NT2/D1 (cell line): ENCODE data around the gene GIPC2.
"Not testable (repeated sequence)": the region's sequence is repeated elsewhere in the genome, so short reads cannot be mapped to it uniquely, and the experiment has no call there.

ENCODE experiments used
- DNase-seq: peaks from one replicate; pipeline ENCODE4 v3.0.0-alpha.2; 2011; ENCODE audit warnings: low read depth, low spot score
- H3K27me3 ChIP-seq: 2 replicates; pipeline ENCODE4 v1.6.0; 2011; ENCODE audit warnings: mild to moderate bottlenecking; ENCODE audit not compliant: insufficient read length, insufficient read depth
- H3K36me3 ChIP-seq: 2 replicates; pipeline ENCODE4 v1.6.1; 2011; ENCODE audit warnings: mild to moderate bottlenecking, low read length, mixed read lengths; ENCODE audit not compliant: insufficient read depth, insufficient read length
- H3K4me1 ChIP-seq: 2 replicates; pipeline ENCODE4 v1.5.1; 2011; ENCODE audit not compliant: insufficient read depth, insufficient read length
- H3K4me3 ChIP-seq: 2 replicates; pipeline ENCODE4 v1.5.1; 2011; ENCODE audit warnings: low read depth; ENCODE audit not compliant: insufficient read length
- H3K9ac ChIP-seq: 2 replicates; pipeline ENCODE4 v1.6.0; 2011; ENCODE audit warnings: low read depth; ENCODE audit not compliant: insufficient read length
- H3K9me3 ChIP-seq: 2 replicates; pipeline ENCODE4 v1.5.1; 2011; ENCODE audit warnings: mild to moderate bottlenecking, low read length; ENCODE audit not compliant: insufficient read depth
- SUZ12 ChIP-seq: IDR thresholded peaks from 2 replicates; pipeline ENCODE4 v1.6.1; 2011; ENCODE audit not compliant: insufficient read length, insufficient read depth; ENCODE audit errors: extremely low read depth
- YY1 ChIP-seq: IDR thresholded peaks from 2 replicates; pipeline ENCODE4 v1.6.1; 2011; ENCODE audit not compliant: insufficient read length, insufficient read depth
- ZNF274 ChIP-seq: IDR thresholded peaks from 2 replicates; pipeline ENCODE4 v1.6.1; 2011; ENCODE audit warnings: mild to moderate bottlenecking, low read depth, low read length

GIPC2 gene

DNA sequence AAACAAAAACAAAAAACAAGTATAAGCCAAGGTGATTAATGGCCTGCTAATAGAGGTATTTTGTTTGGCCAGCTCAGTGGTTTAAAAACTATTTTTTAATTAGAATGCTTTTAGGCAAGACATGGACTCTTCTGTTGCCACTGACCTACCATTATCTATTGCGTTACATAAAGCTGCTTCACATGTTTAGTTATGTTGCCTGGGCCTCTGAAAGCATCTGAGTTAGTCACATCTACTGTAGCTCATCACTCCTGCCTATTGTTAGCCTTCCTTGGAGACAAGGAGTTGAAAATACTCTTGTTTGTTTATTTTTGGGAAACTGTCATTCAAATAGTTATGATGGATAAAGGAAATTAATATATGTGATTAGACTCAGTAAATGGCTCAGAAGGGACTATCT lies 26.7 kb upstream of the GIPC2 start:
- DNase-seq, result no peak
- Histone ChIP-seq H3K4me1 (no peaks in the 10 kb centered on the region), H3K4me3 (no peak overlapping the region), H3K9me3 (no peaks in the 10 kb centered on the region), H3K27me3 (no peaks in the 10 kb centered on the region), H3K36me3 (peaks cover 36% of the 10 kb centered on the region), H3K9ac (no peak overlapping the region)
- no peak for TF ChIP-seq YY1
- TF ChIP-seq SUZ12, result no peak
- no peak for TF ChIP-seq ZNF274

DNA sequence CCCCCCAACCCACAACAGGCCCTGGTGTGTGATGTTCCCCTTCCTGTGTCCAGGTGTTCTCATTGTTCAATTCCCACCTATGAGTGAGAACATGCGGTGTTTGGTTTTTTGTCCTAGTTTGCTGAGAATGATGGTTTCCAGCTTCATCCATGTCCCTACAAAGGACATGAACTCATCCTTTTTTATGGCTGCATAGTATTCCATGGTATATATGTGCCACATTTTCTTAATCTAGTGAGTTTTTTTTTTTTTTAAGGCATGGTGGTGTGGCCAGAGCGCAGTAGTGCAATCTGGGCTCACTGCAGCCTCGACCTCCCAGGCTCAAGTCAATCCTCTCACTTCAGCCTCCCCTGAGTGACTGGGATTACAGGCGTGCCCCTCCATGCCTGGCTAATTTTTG lies 24.6 kb upstream of the GIPC2 start:
- H3K4me1 ChIP-seq, H3K4me3 ChIP-seq, H3K27me3 ChIP-seq, DNase-seq, H3K9ac ChIP-seq, H3K9me3 ChIP-seq: not testable (repeated sequence)
- H3K36me3 ChIP-seq, result peaks cover 21% of the 10 kb centered on the region

DNA sequence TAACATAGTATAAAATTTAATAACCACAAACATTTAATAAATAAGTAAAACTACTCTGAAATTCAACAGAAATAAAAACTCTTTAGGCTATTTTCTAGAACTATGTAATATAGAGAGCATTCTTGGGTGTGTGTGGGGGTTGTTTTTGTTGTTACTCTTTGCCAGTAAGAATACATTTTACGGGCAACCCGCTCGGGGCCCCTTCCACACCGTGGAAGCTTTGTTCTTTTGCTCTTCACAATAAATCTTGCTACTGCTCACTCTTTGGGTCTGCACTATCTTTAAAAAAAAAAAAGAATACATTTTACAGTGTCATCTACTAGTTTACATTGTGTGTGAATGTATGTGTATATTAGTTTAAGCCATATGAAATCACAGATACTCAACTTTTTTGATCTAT lies 16.0 kb upstream of the GIPC2 start:
- H3K9ac ChIP-seq, result no peak overlapping the region
- TF ChIP-seq SUZ12 (no peak), YY1 (no peak), ZNF274 (no peak)
- no peak for DNase-seq
- no peaks in the 10 kb centered on the region for H3K27me3 ChIP-seq
- no peaks in the 10 kb centered on the region for H3K36me3 ChIP-seq
- H3K4me3 ChIP-seq, result no peak overlapping the region
- no peaks in the 10 kb centered on the region for H3K9me3 ChIP-seq
- no peaks in the 10 kb centered on the region for H3K4me1 ChIP-seq

DNA sequence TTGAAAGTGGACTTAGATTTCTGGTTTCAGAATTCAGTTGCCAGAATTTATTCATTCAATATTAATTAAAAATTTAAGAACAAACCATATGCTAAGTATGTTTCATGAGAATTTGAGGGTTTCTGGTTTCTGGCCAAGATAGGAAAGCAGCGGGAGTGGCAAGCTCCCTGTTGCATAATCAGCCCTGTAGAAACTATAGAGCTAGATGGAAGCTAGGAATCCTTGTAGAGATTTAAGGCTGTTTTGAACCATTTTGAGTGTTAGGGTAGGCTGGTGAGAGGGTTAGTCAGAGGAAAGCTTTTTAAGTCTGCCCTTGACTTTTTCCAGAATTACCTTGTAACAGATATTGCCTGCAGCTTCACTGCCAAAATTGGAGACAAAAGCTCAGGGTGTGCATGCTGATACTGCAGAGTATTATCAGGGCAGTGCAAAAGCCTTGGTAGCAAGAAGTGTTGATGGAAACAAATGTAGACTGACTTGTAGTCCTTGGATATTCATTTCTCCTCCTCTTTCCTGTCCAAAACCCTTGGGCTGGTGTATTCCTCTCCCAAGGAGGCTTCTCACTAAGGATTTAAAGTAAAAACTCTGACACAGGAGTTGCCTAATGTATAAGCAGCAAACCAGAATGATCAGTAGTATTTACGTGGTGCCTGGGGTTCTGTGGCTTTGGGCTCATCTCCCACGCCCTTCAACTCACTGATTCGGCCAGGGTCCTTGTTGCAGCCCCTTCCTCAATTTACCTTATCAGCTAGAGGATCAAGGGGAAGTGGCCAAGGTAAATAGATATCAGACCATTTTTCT lies 12.6 kb upstream of the GIPC2 start:
- Histone ChIP-seq H3K4me1 (no peaks in the 10 kb centered on the region), H3K9ac (no peak overlapping the region), H3K27me3 (no peaks in the 10 kb centered on the region), H3K4me3 (no peak overlapping the region), H3K36me3 (no peaks in the 10 kb centered on the region), H3K9me3 (no peaks in the 10 kb centered on the region)
- TF ChIP-seq SUZ12 (no peak), YY1 (no peak), ZNF274 (no peak)
- no peak for DNase-seq

DNA sequence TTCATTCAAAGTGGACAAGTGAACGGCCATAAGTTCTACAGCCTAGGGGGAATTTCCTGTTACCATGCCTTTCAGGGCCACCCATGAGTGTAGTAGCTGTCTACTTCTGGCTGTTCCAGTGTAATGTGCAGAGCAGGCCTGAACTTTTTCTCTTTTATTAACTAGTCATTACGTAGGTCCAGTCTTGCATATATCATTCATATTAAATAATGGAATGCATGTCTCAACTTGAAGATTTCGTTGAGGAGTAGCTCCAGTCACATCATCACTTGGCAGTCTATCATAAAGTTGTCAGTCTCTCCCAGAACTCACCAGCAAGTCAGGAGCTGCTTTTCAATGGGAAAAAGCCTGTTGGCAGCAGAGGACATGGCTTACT lies 12.0 kb upstream of the GIPC2 start:
- no peak overlapping the region for H3K4me3 ChIP-seq
- no peaks in the 10 kb centered on the region for H3K4me1 ChIP-seq
- DNase-seq, result no peak
- no peak overlapping the region for H3K9ac ChIP-seq
- TF ChIP-seq ZNF274 (no peak), SUZ12 (no peak), YY1 (no peak)
- no peaks in the 10 kb centered on the region for H3K9me3 ChIP-seq
- H3K27me3 ChIP-seq, result no peaks in the 10 kb centered on the region
- H3K36me3 ChIP-seq, result no peaks in the 10 kb centered on the region

DNA sequence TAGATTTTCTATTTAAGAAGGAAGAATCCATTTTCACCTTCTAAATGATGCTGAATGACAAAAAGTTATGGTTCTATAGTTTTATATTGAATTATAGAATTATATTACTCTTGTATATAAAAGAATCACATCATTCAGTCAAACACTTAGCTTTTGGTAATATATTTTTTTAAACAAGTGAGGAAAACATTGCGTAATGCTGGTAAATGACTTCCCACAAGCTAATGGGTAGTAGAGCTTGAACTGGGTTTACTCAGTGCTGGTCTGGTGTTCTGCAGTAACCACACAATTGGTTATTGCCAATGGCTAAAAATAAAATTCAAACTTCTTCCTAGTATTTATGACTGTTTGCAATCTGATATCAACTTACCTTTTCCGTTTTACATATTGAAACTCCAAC lies 10.6 kb upstream of the GIPC2 start:
- DNase-seq, result no peak
- Histone ChIP-seq H3K9me3 (no peaks in the 10 kb centered on the region), H3K36me3 (no peaks in the 10 kb centered on the region), H3K9ac (no peak overlapping the region), H3K27me3 (no peaks in the 10 kb centered on the region), H3K4me3 (no peak overlapping the region), H3K4me1 (no peaks in the 10 kb centered on the region)
- TF ChIP-seq SUZ12, result no peak
- TF ChIP-seq ZNF274, result no peak
- TF ChIP-seq YY1, result no peak

DNA sequence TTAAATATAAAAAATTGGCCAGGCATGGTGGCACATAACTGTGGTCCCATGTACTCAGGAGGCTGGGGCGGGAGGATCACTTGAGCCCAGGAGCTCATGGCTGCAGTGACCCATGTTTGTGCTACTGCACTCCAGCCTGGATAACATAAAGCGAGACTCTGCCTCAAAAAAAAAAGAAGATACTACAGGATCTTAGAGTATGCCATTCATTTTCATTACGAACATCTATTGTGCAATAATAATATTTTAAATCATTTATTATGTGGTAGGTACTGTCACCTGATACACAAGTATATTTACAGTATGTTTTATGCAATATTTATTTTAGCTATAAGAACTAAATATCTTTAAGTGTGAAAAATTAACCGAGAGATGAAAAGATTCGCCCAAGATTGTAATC lies 9.3 kb upstream of the GIPC2 start:
- TF ChIP-seq ZNF274 (no peak), YY1 (no peak), SUZ12 (no peak)

DNA sequence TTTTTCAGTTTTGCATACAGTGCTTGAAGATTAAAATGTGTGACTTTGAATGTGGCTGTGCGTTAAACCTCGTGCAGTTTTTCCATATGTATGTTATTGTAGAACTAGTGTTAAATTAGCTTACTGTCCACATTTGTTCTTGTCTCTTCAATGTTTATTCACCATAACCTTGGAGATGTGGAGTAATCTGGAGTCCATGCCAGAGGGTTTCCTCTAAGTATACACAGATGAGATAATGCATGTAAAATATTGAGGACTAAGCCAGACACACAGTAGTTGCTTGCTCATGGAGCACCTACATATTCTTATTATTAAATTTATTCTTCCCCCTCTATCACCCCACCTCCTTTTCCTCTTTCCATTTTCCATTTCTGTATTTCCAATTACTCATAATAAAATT lies 7.7 kb upstream of the GIPC2 start:
- no peaks in the 10 kb centered on the region for H3K36me3 ChIP-seq
- H3K27me3 ChIP-seq, result peaks cover 2% of the 10 kb centered on the region
- TF ChIP-seq SUZ12 (no peak), YY1 (no peak), ZNF274 (no peak)
- H3K4me1 ChIP-seq, result no peaks in the 10 kb centered on the region
- H3K9ac ChIP-seq, result no peak overlapping the region
- H3K9me3 ChIP-seq, result no peaks in the 10 kb centered on the region
- no peak for DNase-seq
- H3K4me3 ChIP-seq, result no peak overlapping the region

More for the DNA sequence above, 9.3 kb upstream of the GIPC2 start:
- no peak for DNase-seq
- no peaks in the 10 kb centered on the region for H3K36me3 ChIP-seq
- H3K27me3 ChIP-seq, result no peaks in the 10 kb centered on the region
- H3K9me3 ChIP-seq, result no peaks in the 10 kb centered on the region
- H3K4me3 ChIP-seq, result no peak overlapping the region
- no peak overlapping the region for H3K9ac ChIP-seq
- H3K4me1 ChIP-seq, result no peaks in the 10 kb centered on the region
